Measurements from ENCODE around the gene LRBA.
"Not testable (repeated sequence)": the region's sequence is repeated elsewhere in the genome, so short reads cannot be mapped to it uniquely, and the experiment has no call there.

LRBA gene

DNA sequence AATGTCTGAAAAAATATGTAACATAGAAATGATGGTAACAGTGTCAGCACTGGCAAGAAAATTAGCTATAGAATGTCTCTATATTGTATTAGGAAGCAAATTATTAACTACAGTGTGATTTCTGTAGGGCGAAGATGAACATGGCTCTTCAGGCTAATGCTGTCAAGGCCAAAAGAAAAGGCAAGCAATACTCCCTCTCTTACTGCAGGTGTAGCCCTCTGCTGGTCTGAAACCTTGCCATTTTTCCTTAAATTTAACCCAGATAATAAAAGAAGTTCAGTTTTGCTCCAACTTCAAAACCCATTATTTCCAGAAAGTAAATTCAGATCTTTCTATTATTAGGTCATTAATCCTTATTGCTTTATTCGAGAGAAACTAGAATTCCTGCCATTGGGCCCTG is 215.9 kb downstream of the LRBA start:
- DNase-seq (ENCODE audit: low read depth), result no peak

DNA sequence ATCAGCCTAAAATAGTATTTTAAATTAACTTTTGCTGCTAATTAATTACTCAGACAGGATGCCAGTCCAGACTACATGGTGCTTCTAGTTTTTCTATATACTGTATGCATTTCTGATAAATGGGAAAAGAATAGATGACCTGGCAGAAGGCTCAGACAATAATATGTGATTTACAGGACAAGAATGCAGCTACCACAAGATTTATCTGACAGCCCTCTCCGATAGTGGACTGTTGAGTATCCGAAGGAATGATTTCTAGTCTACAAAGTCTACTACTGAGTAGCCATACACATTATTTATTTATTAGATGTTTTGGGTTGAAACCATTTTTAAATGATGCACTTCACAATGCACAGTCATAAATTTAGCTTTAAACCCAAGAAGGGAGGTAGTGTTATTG is 220.4 kb downstream of the LRBA start:
- no peak for DNase-seq (ENCODE audit: low read depth)

DNA sequence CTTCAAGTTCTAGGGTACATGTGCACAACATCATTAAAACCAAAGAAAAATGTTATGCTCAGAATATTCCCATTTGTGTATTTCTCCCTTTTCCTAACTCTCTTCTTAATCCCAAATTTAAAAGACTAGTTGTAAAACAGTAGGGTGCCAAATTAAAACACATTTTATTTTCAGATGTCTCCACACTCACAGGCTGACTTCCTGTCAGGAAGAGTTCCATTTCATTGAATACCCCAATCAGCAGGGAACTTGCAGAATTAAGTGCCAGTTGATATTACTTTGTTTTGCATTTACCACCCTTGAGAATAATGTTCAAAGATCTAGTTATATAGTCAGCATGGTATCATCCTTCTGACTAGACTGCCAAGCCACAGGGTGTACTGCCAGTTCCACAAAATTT is 225.2 kb downstream of the LRBA start:
- DNase-seq (ENCODE audit: low read depth), result no peak

DNA sequence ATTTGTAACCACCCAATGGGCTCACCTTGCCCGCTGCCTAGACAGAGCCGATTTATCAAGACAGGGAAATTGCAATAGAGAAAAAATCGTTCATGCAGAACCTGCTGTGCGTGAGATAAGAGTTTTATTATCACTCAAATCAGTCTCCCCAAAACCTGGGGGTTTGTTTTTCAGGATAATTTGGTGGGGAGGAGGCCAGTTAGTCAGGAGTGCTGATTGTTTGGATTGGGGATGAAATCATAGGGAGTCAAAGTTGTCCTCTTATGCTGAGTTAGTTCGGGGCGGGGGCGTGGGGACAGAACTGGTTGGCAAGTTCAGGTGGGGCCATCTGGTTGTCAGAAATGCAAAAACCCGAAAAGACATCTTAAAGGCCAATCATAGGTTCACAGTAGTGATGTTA is 230.1 kb downstream of the LRBA start:
- no peak for DNase-seq (ENCODE audit: low read depth)

DNA sequence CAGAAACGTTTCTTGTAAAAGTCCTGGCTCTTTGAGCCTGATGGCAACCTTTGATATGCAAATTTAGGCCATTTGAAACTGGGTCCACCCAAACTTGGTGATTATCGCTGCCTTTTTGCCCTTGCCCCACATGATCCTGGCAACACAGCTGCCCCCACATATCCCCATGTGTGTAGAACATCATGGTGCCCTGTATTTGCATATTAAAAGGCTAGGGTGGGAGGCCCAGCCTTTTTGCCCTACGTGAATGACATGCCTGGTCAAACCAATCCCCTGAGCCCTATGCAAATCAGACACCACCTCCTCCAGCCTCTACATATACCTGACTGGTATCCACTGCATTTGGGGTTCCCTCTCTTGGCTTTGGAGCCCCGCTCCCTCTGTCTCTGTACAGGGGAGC is 230.8 kb downstream of the LRBA start:
- no peak for DNase-seq (ENCODE audit: low read depth)

DNA sequence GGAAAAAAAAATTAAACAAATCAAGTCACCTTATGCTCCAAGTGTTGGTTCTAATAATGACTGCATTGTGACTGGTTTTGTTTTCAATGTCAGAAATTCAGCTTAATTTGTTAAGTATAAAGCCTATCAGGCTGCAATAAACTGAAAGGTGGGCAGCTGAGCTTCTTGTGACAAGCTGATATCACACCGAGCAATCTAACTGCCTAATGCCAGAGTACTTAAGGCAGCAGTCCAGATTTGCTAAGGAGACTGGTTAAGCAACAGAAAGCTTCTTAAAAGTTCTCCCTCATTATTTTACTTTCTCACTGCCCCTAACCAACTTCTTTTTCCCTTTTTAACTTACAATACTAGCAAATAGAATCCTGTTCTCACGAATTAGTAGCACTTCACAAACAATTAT is 232.2 kb downstream of the LRBA start:
- DNase-seq (ENCODE audit: low read depth), result no peak

DNA sequence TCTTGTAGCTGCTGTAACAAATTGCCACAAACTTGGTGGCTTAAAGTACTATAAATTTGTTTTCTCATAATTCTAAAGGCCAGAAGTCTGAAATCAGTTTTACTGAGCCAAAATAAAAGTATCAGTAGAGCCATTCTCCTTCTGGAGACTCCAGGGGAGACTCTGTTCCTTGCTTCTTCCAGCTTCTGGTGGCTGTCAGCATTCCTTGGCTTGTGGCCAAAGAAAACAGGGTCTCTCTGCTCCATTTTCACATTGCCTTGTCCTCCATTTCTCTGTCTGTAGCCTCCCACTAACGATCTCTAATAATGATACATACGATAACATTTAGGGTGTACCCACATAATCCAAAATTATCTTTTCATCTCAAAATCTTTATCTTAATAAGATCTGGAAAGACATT is 232.8 kb downstream of the LRBA start:
- DNase-seq (ENCODE audit: low read depth), result no peak

DNA sequence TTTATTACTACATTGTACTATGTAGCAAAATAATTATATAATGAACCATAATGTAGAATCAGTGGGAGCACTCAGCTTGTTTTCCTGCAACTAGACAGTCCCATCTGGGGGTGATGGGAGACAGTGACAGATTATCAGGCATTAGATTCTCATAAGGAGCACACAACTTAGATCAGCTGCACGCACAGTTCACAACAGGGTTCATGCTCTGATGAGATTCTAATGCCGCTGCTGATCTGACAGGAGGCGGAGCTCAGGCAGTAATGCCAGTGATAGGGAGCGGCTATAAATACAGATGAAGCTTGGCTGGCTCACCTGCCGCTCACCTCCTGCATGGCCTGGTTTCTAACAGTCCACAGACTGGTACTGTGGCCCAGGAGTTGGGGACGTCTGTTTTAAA is 233.9 kb downstream of the LRBA start:
- no peak for DNase-seq (ENCODE audit: low read depth)

DNA sequence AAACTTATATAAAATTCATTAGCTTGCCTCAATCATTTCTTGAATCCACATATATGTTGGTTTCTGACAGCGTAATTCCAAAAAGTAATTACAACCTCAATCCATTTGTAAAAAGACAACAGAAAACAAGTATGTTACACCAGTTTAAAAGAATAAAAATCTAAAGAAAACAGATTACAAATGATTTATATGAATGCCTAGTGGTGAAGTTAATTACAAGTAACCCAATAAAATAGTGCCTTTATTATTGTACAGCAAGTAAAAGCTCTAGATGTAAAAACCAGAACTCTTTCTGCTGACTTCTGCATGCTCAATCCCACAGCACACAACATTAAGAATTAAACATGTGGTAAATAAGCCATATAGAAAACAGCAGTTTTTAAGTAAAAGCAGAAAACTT is 235.4 kb downstream of the LRBA start:
- DNase-seq (ENCODE audit: low read depth), result no peak

DNA sequence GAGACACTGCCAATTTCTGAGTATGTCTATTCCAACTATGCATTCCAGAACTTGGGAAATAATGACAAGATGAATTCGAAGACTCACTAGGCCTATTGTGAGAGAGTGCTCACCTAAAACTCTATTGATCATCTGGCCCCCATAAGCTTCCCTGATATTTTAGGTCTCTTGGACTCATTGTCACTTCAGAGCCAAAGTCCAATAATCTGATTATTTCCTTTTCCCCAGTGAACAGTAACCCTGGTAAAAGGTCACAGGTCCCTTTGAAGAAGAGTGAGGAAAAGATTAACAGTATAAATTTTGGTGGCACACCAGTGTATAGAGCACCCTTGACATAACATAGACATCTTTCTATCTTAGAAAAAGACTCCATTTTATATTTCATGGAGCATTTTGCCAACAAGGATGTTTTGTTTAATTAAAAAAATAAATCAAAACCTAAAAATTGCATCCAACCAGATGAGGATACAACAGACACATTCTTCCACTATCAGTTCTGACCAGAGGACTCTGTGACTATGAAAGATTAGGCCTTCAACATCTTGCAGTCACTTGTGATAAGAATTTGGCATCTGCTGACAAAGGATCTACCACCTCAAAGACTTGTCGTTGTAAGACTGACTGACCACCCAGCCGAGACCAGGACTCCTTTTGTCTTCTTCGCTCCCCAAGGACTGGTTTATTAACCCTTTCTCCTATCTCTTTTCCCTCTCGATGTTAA is 241.2 kb downstream of the LRBA start:
- no peak for DNase-seq (ENCODE audit: low read depth)

DNA sequence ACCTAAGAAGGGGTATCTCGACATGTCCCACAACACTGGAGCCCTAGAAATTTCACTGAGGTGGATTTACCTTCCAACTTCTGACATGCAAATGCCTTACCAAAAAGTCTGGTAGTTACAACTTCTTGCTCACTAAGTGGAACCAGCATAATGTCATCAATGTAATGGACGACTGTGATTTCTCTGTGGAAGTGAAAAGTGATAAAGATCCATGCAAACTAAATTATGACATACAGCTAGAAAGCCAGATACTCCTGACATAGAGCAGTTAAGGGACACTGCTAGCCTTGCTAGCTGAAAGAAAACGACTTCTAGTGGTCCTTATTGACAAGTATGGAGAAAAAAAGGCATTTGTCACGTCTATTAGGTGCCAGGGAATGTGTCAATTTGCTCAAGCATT is 242.1 kb downstream of the LRBA start:
- no peak for DNase-seq (ENCODE audit: low read depth)

DNA sequence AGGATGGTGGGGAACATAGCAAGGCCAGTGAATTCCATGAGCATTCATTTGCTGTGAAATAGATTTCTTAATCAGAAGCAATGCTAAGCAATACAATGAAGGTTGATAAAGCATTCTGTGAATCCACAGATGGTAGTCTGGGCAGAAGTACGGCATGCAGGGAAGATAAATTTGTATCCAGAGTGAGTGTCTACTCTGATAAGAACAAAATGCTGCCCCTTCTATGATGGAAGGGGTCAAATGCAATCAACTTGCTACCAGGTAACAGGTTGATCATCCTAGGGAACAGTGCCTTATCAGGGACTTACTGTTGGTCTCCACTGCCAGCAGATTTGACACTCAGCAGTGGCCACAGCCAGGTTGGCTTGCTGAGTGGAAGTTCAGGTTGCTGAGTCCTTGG is 243.7 kb downstream of the LRBA start:
- DNase-seq (ENCODE audit: low read depth), result no peak

DNA sequence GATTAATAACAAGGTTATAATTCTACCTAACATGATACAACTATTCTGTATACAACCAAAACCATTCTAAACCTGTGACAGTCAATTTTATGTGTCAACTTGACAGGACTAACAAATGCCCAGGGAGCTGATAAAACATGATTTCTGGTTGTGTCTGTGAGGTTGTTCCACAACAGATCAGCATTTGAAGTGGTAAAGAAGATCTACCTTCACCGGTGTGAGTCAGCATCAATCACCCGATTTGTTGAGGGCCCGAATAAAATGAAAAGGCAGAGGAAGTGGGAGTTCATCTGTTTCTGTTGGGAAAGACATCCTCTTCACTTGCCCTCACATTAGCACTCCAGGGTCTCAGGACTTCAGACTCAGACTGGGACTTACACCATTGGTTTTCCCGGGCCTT is 245.2 kb downstream of the LRBA start:
- no peak for DNase-seq (ENCODE audit: low read depth)

DNA sequence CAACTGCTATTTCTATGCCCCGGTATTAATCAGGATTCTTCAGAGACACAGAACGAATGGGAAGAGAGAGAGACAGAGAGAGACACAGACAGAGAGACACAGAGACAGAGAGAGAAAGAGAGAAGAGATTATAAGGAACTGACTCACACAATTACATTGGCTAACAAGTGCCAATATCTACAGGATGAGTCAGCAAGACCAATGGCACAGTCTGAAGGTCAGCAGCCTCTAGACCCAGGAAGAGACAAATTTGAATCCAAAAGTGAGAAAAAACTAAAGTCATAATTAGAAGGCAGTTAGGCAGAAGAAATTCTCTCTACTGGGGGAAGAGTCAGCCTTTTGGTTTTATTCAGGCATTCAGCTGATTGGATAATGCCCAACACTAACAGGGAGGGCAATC is 245.8 kb downstream of the LRBA start:
- DNase-seq (ENCODE audit: low read depth), result no peak

DNA sequence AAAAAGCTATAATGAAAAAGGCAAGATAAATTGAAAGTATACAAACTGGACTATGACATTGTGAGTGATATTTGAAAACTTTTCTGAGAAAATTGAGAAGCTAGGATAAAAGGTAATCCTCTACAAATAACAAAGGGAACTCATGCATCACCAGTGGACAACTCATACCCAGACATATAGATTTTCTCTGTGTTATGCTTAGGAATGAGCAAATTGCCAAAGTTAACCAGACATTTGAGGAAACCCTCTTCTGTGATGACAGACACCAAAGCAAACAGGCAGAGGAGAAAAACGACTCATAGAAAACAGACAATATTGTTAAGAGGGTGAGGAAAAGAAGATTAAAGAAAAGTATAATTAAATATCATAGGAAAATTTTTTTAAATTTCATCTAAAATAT is 246.6 kb downstream of the LRBA start:
- DNase-seq (ENCODE audit: low read depth), result no peak

DNA sequence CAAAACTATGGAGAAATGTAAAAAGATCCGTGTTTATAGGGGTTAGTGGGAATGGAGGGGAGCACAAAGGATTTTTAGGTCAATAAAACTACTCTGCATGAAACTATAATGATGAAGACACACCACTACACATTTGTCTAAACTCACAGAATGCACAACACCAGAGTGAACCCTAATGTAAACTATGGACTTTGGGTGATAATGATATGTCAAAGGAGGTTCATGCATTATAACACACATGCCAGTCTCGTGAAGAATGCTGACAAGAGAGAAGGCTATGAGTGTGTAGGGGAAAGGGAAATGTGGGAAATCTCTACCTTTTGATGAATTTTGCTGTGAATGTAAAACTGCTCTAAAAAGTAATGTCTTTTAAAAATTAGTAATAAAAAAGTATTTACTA is 249.9 kb downstream of the LRBA start:
- DNase-seq (ENCODE audit: low read depth), result no peak

DNA sequence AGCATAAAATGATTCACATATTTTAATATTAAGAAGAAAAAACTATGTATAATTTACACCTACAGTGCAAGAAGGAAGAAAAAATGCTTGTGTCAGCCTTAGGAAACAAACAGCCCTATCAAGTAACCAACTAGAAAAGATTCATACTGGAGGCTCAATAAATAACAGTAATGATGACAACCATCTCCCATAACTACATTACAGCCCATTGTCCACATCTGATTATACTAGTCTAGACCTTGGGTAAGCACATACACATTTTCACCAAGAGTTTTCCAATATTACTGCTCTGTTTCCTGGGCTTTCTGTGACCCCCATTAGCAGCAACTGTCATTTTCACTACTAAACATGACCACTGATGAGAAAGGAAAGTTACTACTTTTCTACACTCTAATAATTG is 263.4 kb downstream of the LRBA start:
- DNase-seq (ENCODE audit: low read depth), result no peak

DNA sequence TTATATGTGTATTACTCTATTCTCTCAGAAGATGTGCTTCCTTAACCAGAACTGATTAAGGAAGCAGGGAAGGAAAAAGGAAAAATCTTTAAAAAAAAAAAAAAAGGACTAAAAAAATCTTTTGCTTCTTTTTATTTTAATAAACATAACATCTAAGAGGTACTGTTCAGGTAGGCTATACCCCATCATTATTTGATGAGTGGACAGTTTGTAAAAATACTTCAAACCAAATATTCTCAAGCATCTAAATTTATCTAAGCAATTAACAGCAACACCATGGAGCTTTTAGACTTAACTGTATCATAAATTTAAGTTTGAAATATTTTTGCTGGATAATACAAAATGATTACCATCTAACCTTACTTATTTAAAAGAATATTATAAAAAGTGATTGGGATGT is 264.3 kb downstream of the LRBA start:
- no peak for DNase-seq (ENCODE audit: low read depth)

DNA sequence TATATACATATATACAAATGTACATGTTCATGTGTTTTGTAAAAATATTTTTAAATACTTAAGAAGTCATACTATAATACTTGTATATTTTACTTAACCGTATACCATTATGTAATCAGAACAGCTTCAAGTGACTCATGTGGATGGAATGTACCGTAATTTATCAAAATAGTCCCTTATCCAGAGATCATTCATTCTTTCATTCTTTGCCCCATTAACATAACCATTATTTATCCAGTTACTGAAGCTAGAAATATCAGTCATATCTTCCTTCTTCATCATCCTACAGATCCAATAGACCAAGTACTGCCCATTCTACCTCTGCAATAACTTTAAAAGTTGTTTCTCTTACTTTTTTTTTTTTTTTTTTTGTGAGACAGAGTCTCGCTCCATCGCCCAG is 268.9 kb downstream of the LRBA start:
- no peak for DNase-seq (ENCODE audit: low read depth)

DNA sequence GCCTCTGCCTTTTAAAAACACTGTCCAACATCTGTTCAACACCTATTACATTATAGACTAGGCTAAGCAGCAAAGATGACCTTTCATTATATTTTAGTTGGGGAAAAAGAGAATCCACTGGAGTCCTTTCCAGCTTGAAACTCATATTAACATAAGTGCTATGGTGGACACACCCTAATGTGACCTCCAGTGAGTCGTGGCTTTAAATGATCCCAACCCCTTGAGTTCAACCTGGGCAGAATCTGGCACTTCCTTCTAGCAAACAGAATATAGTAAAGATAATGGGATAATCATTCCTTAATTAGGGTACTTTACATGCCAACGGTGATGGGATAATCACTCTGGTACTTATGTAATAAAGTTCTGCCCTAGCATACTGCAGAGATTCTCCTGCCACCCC is 270.5 kb downstream of the LRBA start:
- no peak for DNase-seq (ENCODE audit: low read depth)

DNA sequence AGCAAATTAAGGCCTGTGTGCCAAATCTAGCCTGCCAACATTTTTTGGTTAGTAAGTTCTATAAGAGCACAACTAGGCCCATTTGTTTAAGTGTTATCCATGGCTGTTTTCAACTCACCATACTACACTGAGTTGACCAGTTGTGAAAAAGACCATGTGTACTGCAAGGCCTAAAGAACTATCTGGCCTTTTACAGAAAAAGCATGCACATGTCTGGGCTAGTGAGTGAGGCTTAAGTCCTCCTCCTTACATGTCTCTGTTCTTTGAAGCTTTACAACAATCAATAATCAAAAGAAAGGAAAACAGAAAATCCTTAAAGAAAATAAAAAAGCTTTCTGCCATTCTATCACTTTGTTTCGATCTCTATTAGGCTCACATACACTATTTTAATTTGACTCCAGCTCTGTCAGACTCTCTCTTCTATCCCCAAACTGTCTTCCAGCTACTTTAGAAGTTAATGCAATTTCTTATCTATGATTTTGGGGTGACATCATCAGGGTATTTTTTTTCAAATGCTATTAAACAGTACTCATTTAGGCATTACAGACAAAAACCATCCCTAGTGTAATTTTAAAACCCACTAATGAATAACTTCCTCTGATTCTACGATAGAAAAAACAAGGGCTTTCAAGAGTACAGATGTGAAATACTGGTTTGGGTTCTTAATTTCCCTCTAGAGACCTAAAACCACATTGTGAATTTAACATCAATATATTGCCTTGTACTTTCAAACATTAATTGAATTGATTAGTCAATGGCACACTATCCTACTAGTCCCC is 271.3 kb downstream of the LRBA start:
- no peak for DNase-seq (ENCODE audit: low read depth)

DNA sequence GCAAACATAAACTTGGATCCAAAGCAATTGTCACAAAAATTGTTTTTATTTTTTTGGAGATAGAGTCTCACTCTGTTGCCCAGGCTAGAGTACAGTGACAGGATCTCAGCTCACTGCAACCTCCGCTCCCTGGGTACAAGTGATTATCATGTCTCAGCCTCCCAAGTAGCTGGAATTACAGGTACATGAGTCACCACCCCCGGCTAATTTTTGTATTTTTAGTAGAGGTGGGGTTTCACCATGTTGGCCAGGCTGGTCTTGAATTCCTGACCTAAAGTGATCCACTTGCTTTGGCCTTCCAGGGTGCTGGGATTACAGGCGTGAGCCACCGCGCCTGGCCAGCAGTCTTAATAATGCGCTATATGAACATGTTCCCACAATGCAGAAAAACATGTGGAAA is 272.2 kb downstream of the LRBA start:
- not testable (repeated sequence) for DNase-seq (ENCODE audit: low read depth)

DNA sequence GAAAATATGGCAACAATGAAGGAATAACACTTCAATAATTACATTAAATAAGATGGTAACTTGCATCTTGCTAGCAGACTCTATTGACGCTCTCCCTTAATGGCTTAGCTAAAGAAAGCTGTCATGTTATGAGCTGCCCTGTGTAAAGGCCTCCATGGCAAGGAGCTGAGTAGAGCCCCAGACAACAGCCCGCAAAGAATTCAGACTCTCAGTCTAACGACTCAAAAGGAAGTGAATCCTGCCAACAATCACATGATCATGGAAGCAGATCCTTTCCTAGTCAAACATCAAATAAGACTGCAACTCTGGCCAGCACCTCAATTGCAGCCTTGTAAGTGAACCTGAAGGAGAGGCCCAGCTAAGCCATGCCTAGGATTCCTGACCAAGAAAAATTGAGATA is 275.5 kb downstream of the LRBA start:
- no peak for DNase-seq (ENCODE audit: low read depth)

DNA sequence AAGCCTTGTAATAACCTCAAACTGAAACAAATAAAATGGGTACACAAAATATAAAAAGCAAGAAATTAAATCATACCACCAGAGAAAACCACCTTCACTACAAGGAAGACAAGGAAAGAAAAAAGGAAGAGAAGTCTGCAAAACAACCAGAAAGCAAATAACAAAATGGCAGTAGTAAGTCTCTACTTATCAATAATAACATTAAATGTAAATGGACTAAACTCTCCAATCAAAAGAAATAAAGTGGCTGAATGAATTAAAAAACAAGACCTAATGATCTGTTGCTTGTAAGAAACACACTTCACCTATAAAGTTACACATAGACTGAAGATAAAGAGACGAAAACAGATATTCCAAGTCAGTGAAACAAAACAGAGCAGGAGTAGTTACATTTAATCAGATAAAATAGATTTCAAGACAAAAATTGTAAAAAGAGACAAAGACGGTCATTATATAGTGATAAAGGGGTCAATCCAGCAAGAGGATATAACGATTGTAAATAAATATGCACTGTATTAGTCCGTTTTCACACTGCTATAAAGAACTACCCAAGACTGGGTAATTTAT is 289.0 kb downstream of the LRBA start:
- no peak for DNase-seq (ENCODE audit: low read depth)
